K562 (cell line): ENCODE data around the gene AIM2. TPM values are rescaled to one million over a fixed set of nuclear protein-coding genes. Genes with fewer than 3 reads are reported as not detected.

Experiments used
- ARID2 ChIP-seq: fragments of 450-650 bp; IDR thresholded peaks from 2 replicates; pipeline ENCODE4 v1.6.1; 2017; ENCODE audit warnings: antibody characterized with exemption, mild to moderate bottlenecking
- POLR3G ChIP-seq: IDR thresholded peaks from 2 replicates; pipeline ENCODE4 v1.6.1; 2011; ENCODE audit not compliant: insufficient read length, insufficient replicate concordance; ENCODE audit errors: extremely low read depth
- SMAD2 ChIP-seq: fragments of 150-350 bp; IDR thresholded peaks from 2 replicates; pipeline ENCODE4 v1.6.1; 2014; ENCODE audit warnings: low read depth, mild to moderate bottlenecking, low read length
- SMAD3 ChIP-seq: fragments of 450-650 bp; formaldehyde crosslinking; conservative IDR thresholded peaks from 2 replicates; pipeline ENCODE4 v1.4.0; 2020; ENCODE audit warnings: mild to moderate bottlenecking
- ZHX1 ChIP-seq: fragments of 150-350 bp; conservative IDR thresholded peaks from 2 replicates; pipeline ENCODE4 v1.6.1; 2014; ENCODE audit warnings: low read length
- ZKSCAN8 ChIP-seq: fragments of 200-800 bp; sonication (Bioruptor generic); IDR thresholded peaks from 2 replicates; pipeline ENCODE4 v1.6.1; 2016; ENCODE audit warnings: missing genetic modification characterization, missing compliant biosample characterization
- ZNF239 ChIP-seq: fragments of 250-450 bp; sonication (Bioruptor Pico); IDR thresholded peaks from 2 replicates; pipeline ENCODE4 v1.4.0; 2020; ENCODE audit warnings: mild to moderate bottlenecking
- ZNF398 ChIP-seq: fragments of 250-450 bp; sonication (Bioruptor Pico); IDR thresholded peaks from 2 replicates; pipeline ENCODE4 v1.8.0; 2021; ENCODE audit warnings: moderate library complexity, mild to moderate bottlenecking, inconsistent platforms
- ZNF76 ChIP-seq: fragments of 250-450 bp; sonication (Bioruptor Pico); IDR thresholded peaks from 2 replicates; pipeline ENCODE4 v1.4.0; 2020; ENCODE audit warnings: mild to moderate bottlenecking, moderate library complexity, borderline replicate concordance
- ZSCAN32 ChIP-seq: fragments of 450-650 bp; formaldehyde crosslinking; IDR thresholded peaks from 2 replicates; pipeline ENCODE4 v1.4.0; 2020; ENCODE audit warnings: mild to moderate bottlenecking, moderate library complexity
- polyA plus RNA-seq, 8 experiments: library from polyadenylated mRNA; depleted of rRNA in 4 of 8; stranded (reverse) in 5 of 8; unstranded in 3 of 8; fragments of >200 nt; fragmentation: Nextera tagmentation in 2 of 8; fragmentation: Illumina TruSeq in 1 of 8; extraction: Ambion mirVana in 2 of 8; extraction: Trizol in 1 of 8; gene quantifications; 2 replicates each; pipeline versions ENCODE4 v1.2.1 to v1.2.3, GENCODE V29; 2011 to 2014; ENCODE audit warnings: inconsistent platforms in 1 of 8, missing spikeins in 1 of 8
- total RNA-seq, 7 experiments: library from RNA; depleted of rRNA in 6 of 7; stranded (reverse); fragments of >200 nt in 6 of 7; fragmentation: Illumina TruSeq in 2 of 7; extraction: Trizol in 2 of 7; gene quantifications; 2 replicates each; pipeline versions ENCODE4 v1.2.1 to v1.2.3, GENCODE V29; 2011 to 2021; ENCODE audit warnings: low replicate concordance in 1 of 7
- TF ChIP-seq, protein P1 (sequence below): fragments of 250-450 bp; sonication (Bioruptor Pico); IDR thresholded peaks from 2 replicates; pipeline ENCODE4 v1.5.0; 2021

The AIM2 gene
- total and polyA plus RNA-seq, 9 of the 15 experiments (the other 6 are each of a cell fraction or from before 2014, with no cell fraction given) = 0.10 to 0.95 (median 0.22) TPM

DNA sequence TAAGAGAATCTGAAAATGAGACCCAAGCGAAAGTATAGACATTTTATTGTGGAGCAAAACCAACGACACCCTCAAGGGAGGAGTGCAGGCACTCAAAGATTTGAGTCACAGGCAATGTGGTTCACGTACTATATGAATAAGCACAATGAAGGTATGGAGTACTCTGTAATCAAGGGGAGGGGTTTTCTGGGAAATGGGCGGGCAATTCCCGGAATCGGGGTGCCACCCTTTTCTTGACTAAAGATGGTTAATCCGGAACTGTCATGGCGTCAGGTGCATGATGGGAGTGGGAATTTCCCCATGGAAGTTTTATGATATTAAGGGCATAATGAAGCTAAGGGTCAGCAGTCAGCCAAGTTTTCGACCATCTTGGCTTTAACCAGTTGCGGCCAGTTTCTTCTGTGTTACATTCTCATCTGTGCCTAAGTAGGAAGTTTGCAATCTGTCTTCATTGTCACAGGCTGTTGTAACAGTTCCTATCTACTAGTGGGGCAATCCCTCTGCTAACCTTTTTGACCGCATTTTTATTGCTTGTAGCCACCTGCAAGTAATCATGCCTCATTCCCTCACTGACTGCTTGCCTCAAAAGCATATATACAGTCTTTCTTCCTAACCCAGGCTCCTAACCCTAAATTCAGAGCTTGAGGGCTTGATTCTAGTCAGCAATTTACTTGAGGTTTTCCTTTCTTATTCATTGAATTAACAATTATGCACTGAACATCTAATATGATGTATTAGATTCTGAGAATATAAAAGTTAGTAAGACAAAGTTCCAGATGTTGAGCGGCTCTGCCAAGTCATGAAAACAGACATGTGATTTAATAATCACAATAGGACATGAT is 775 bp upstream of the AIM2 start (continued):
- no peak for TF ChIP-seq ZHX1
- peak; percentile 58 for TF ChIP-seq ZKSCAN8
- TF ChIP-seq SMAD2 = no peak
- TF ChIP-seq ZNF398 (CRISPR knock-in tag) = no peak
- TF ChIP-seq, protein P1, sequence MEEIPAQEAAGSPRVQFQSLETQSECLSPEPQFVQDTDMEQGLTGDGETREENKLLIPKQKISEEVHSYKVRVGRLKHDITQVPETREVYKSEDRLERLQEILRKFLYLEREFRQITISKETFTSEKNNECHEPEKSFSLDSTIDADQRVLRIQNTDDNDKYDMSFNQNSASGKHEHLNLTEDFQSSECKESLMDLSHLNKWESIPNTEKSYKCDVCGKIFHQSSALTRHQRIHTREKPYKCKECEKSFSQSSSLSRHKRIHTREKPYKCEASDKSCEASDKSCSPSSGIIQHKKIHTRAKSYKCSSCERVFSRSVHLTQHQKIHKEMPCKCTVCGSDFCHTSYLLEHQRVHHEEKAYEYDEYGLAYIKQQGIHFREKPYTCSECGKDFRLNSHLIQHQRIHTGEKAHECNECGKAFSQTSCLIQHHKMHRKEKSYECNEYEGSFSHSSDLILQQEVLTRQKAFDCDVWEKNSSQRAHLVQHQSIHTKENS (CRISPR knock-in tag) = no peak
- no peak for TF ChIP-seq SMAD3 (CRISPR knock-in tag)
- no peak for TF ChIP-seq ZNF76 (CRISPR knock-in tag)
- no peak for TF ChIP-seq ZNF239 (CRISPR knock-in tag)
- no peak for TF ChIP-seq ZSCAN32
- no peak for TF ChIP-seq POLR3G
- no peak for TF ChIP-seq ARID2
